Adipocyte (in vitro differentiated cells): ENCODE results near the gene HNRNPK.
"Not testable (repeated sequence)": the region's sequence is repeated elsewhere in the genome, so short reads cannot be mapped to it uniquely, and the experiment has no call there.

Experiments used
- DNase-seq: peaks from one replicate; pipeline ENCODE4 v3.0.0-alpha.2; 2015; ENCODE audit warnings: low read depth
- H3K27me3 ChIP-seq: replicated peaks from 2 replicates; pipeline ENCODE4 v1.7.0; 2013; ENCODE audit warnings: mild to moderate bottlenecking, low read length, moderate library complexity; ENCODE audit not compliant: control insufficient read depth, insufficient read depth
- H3K36me3 ChIP-seq: 2 replicates; pipeline ENCODE4 v1.7.0; 2013; ENCODE audit warnings: low read length, mild to moderate bottlenecking, moderate library complexity; ENCODE audit not compliant: control insufficient read depth, insufficient read depth, severe bottlenecking
- H3K4me1 ChIP-seq: 2 replicates; pipeline ENCODE4 v1.7.0; 2013; ENCODE audit warnings: mild to moderate bottlenecking, low read length, moderate library complexity; ENCODE audit not compliant: control insufficient read depth, insufficient read depth
- H3K4me3 ChIP-seq: 2 replicates; pipeline ENCODE4 v1.7.0; 2013; ENCODE audit warnings: mild to moderate bottlenecking, low read length, moderate library complexity
- H3K9ac ChIP-seq: 2 replicates; pipeline ENCODE4 v1.7.0; 2013; ENCODE audit warnings: mild to moderate bottlenecking, low read length, moderate library complexity
- H3K9me3 ChIP-seq: 2 replicates; pipeline ENCODE4 v1.7.0; 2013; ENCODE audit warnings: mild to moderate bottlenecking, low read length, moderate library complexity; ENCODE audit not compliant: control insufficient read depth

Gene HNRNPK

GRCh38 chr9:83957248-83957513 lies 22.8 kb downstream of the HNRNPK start:
- no peaks in the 10 kb centered on the region for H3K27me3 ChIP-seq
- H3K36me3 ChIP-seq = no peaks in the 10 kb centered on the region
- H3K4me1 ChIP-seq = peaks cover 32% of the 10 kb centered on the region
- H3K9ac ChIP-seq = peak overlapping the region; percentile 92
- DNase-seq = no peak
- peak overlapping the region; percentile 86 for H3K4me3 ChIP-seq
- no peaks in the 10 kb centered on the region for H3K9me3 ChIP-seq

GRCh38 chr9:83956436-83957247 lies 23.4 kb downstream of the HNRNPK start:
- Histone ChIP-seq H3K27me3 (no peaks in the 10 kb centered on the region), H3K36me3 (no peaks in the 10 kb centered on the region), H3K4me3 (peak overlapping the region; percentile 86), H3K9me3 (no peaks in the 10 kb centered on the region), H3K9ac (peak overlapping the region; percentile 92), H3K4me1 (peaks cover 28% of the 10 kb centered on the region)
- peak; percentile 59 for DNase-seq

DNA sequence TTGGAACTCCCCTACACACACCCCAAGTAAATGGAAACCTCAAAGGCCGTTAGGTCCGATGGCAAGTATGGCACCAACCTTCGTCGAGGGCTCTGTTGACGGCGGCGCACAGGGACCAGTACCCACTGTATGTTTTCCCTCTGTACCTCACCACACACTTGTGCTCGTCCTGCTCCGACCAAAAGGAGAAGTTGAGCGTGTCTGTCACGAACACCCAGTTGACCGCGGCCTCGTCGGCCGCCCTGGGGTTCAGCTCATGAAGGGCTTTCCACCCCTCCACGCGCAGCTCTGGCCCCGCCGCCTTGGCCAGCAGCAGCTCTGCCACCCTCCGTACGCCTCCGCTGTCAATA lies 24.0 kb downstream of the HNRNPK start:
- Histone ChIP-seq H3K36me3 (no peaks in the 10 kb centered on the region), H3K9me3 (no peaks in the 10 kb centered on the region), H3K4me3 (peak overlapping the region; percentile 86), H3K9ac (peak overlapping the region; percentile 92), H3K4me1 (peaks cover 28% of the 10 kb centered on the region), H3K27me3 (no peaks in the 10 kb centered on the region)
- no peak for DNase-seq

DNA sequence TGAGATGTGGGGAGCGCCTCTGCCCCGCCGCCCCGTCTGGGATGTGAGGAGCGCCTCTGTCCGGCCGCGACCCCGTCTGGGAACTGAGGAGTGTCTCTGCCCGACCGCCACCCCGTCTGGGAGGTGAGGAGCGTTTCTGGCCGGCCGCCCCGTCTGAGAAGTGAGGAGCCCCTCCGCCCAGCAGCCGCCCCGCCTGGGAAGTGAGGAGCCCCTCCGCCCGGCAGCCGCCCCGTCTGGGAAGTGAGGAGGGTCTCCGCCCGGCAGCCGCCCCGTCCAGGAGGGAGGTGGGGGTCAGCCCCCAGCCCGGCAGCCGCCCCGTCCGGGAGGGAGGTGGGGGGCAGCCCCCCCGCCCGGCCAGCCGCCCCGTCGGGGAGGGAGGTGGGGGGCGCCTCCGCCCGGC lies 31.9 kb downstream of the HNRNPK start:
- H3K36me3 ChIP-seq = peaks cover 17% of the 10 kb centered on the region
- not testable (repeated sequence) for H3K9me3 ChIP-seq, H3K4me1 ChIP-seq, H3K27me3 ChIP-seq, H3K9ac ChIP-seq, H3K4me3 ChIP-seq, DNase-seq

- Histone ChIP-seq H3K4me1 (peaks cover 10% of the 10 kb centered on the region), H3K9me3 (no peaks in the 10 kb centered on the region), H3K9ac (no peak overlapping the region), H3K27me3 (no peaks in the 10 kb centered on the region), H3K36me3 (peaks cover 47% of the 10 kb centered on the region), H3K4me3 (no peak overlapping the region)
- DNase-seq = no peak
Measured at GRCh38 chr9:83940590-83941303, 39.3 kb downstream of the HNRNPK start.

DNA sequence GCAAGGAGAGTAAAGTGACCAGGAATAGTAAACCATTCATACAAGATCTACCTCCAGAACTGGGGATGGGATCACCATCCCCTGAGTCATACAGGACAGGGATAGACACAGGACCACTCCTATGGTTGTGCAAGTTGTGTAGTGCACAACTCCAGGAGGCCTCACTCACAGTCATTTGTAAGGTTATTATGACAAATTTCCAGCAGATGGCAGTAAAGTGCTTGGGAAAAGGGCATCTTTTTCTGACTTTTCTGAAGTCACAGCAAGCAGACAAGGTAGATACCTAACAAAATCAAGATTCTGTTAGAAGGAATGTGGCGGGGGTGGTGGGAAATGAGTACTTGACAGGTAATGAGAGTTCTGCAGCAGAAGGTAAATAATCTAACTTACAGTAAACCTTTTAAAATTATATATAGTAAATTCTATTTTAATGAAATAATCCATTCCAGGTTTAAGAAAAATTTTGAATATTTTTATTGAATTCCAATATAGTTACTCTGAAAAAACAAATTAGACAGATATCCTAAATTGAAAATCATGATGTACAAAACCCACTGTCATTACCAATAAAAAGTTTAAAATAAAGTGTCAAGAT lies 42.1 kb downstream of the HNRNPK start:
- no peak overlapping the region for H3K4me3 ChIP-seq
- H3K27me3 ChIP-seq = no peaks in the 10 kb centered on the region
- H3K36me3 ChIP-seq = peaks cover 33% of the 10 kb centered on the region
- H3K9ac ChIP-seq = no peak overlapping the region
- peak; percentile 92 for DNase-seq
- H3K4me1 ChIP-seq = peaks cover 34% of the 10 kb centered on the region
- H3K9me3 ChIP-seq = no peaks in the 10 kb centered on the region

DNA sequence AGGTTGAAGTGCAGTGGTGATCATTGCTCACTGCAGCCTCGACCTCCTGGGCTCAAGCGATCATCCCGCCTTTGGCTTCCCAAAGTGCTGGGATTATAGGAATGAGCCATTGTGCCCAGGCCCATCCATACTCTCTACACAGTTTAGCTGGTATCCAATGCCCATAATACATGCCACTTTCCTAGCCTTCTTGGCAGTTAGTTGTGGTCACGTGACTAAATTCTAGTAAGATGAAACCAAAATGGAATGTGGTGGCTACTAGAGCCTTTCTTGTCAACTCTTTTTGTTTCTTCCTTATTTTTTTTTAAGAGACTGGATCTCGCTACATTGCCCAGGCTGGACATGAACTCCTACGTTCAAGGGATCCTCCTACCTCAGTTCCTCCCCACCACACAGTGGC lies 43.5 kb downstream of the HNRNPK start:
- Histone ChIP-seq H3K36me3 (peaks cover 19% of the 10 kb centered on the region), H3K9me3 (no peaks in the 10 kb centered on the region), H3K27me3 (no peaks in the 10 kb centered on the region), H3K4me3 (no peak overlapping the region), H3K4me1 (peaks cover 39% of the 10 kb centered on the region), H3K9ac (no peak overlapping the region)
- no peak for DNase-seq

DNA sequence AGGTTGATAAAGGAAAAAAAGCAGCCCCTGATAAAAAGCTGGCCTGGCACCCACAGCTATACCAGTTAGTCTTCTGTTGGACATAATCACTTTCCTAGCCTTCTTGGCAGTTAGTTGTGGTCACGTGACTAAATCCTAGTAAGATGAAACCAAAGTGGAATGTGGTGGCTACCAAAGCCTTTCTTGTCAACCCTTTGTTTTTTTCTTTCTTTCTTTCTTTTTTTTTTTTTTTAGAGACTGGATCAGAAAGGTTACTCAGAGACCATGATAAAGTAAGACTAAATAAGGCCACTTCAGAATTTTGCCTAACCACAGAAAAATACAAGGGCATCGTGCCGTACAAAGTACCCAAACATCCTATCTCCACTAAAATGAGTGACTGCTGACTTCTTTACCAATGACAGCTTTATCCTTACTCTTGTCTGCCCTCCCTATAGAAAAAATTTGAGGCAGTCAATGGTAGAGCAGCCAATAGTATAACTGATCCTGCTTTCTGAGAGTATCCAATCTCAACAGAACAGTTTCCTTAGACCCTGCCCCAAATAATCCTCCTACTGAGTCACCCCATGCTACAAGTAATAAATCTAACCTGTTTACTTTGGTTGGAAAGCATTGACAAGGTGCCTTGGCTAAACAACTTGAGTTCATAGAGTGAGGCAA lies 44.6 kb downstream of the HNRNPK start:
- H3K9me3 ChIP-seq = no peaks in the 10 kb centered on the region
- no peak overlapping the region for H3K9ac ChIP-seq
- H3K36me3 ChIP-seq = peaks cover 19% of the 10 kb centered on the region
- peaks cover 39% of the 10 kb centered on the region for H3K4me1 ChIP-seq
- no peaks in the 10 kb centered on the region for H3K27me3 ChIP-seq
- H3K4me3 ChIP-seq = no peak overlapping the region
- peak; percentile 76 for DNase-seq

DNA sequence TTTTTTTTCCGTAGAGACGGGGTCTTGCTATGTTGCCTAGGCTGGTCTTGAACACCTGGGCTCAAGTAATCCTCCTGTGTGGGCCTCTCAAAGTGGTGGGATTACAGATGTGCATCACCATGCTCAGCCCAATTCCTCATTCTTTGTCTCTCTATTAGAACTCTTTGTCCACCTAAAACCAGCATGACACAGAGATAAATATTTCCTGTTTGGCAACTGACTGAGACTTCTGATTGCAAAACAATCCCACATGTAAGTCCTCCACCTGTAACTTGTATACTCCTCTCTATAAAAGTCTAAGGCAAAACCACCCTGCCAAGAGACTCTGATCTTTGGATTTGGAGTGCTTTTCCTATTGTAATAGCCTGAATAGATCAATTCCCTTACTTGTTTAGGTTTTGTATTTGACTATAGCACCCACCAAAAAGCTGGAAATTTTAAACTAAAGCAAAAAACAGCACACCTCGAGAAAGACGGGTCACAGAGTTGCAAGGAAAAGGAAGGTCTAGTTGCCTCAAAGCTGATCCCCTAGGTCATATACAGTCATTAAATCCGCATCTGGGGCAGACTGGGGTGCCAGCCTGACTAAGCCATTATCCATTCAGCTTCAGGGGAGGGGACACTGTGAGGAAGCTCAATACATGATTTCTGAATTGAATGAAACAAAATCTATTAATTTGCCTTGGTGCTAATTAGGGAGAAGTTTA lies 45.3 kb downstream of the HNRNPK start:
- H3K4me3 ChIP-seq = peak overlapping the region; percentile 50
- no peaks in the 10 kb centered on the region for H3K27me3 ChIP-seq
- no peak overlapping the region for H3K9ac ChIP-seq
- peak; percentile 45 for DNase-seq
- no peaks in the 10 kb centered on the region for H3K9me3 ChIP-seq
- peaks cover 16% of the 10 kb centered on the region for H3K36me3 ChIP-seq
- peaks cover 39% of the 10 kb centered on the region for H3K4me1 ChIP-seq

GRCh38 chr9:83933790-83934189 lies 46.2 kb downstream of the HNRNPK start:
- no peaks in the 10 kb centered on the region for H3K27me3 ChIP-seq
- H3K9ac ChIP-seq = no peak overlapping the region
- H3K9me3 ChIP-seq = no peaks in the 10 kb centered on the region
- H3K36me3 ChIP-seq = peaks cover 6% of the 10 kb centered on the region
- peak overlapping the region; percentile 50 for H3K4me3 ChIP-seq
- DNase-seq = peak; percentile 71
- peaks cover 39% of the 10 kb centered on the region for H3K4me1 ChIP-seq

- Histone ChIP-seq H3K27me3 (no peaks in the 10 kb centered on the region), H3K4me3 (no peak overlapping the region), H3K9ac (no peak overlapping the region), H3K4me1 (peaks cover 39% of the 10 kb centered on the region), H3K36me3 (no peaks in the 10 kb centered on the region), H3K9me3 (no peaks in the 10 kb centered on the region)
- no peak for DNase-seq
Measured at GRCh38 chr9:83932851-83933250, 47.2 kb downstream of the HNRNPK start.
